NCI-H345 (cell line): ENCODE measurements around the gene DLG2.

Source experiments
- DNase-seq: peaks from one replicate; lab custom pipeline; 2025; lab: John Stamatoyannopoulos, UW

The DLG2 gene

DNA sequence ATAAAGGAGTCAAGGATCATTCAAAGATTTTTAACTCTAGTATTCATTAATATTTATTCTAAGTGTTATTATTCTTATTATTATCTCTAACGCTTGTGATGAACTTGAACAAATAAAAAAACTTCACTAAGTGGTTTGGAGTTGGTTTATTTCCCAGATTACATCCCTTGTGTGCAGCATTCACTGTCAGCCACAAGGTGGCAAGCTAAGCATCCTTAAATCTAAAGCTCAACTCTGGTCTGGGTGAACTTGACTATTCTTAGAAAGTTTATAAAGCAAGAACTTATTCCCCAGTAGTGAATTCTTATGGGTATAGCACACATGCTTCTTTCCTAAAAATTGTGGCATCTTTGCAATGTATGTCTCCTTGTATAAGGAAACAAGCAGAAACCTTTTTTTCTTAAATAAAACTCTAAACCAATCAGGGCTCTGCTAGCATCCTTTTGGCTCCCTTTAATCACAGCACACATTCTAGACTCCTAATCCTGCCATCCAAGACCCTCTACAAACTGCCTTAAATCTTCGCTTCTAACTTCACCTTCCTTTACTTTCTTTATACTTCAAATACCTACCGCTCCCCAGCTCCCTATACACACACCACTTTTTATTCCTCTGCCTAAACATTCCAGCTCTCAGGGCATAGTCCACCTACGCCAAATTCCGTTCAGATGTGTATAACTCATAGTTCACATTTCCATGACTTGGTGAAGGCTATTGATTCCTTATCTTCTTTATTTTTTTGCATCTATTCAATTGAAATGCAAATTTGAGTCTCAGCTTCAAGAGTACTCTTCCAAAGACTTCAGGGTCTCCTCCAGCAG, 1068.8 kb downstream of the DLG2 start:
- peak; percentile 62 for DNase-seq

GRCh38 chr11:84552791-84553190, 1074.4 kb downstream of the DLG2 start:
- no peak for DNase-seq

DNA sequence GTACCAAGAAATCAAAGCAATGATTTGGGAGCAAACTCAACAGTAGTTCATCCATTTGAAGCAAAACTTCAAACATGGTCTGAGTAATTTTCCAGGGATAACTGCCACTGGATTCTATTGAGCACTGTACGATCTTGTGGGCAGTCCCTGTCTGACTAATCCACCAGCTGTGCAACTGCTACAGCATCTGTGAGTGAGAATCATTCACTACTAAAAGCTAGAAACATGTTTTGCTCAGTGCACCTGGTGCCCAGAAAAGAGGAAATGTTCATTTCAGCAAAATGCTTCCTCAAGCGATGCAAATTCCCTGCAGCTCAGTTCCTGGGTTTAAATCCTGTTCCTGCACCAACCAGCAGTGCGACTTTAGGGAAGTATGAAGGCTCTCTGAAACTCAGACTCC, 1077.9 kb downstream of the DLG2 start:
- DNase-seq = no peak

GRCh38 chr11:84544566-84544965, 1082.6 kb downstream of the DLG2 start:
- DNase-seq = no peak

GRCh38 chr11:84543367-84544159, 1083.6 kb downstream of the DLG2 start:
- peak; percentile 62 for DNase-seq

DNA sequence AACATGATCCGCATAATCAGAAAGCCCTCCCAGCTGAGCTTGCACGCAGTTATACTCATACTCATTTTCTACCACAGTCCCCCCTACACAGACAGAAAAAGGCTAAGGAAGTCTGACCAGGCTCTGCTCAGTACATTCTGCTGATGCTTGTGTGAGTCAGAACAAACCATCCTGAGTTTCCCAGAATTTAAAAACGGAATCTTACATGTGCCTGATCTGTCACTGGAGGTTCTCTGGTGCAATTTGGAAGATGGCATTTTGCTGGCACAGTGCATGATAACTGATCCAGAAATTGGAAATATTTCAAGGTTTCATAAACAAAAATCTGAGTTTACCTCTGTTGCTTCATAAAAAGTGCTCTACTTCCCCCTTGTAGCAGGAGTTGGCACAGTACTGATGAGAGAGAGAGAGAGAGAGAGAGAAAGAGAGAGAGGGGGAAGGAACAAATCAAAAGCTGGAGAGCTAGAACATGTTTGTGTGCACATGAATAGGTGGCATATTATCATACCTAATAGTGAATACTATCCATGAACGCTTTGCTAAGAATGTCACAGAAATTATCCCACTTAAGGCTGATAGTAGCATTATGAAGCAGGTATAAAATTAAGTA, 1085.3 kb downstream of the DLG2 start:
- DNase-seq = no peak

- DNase-seq = no peak
These were observed 1090.7 kb downstream of the DLG2 start for GRCh38 chr11:84536456-84536855.

GRCh38 chr11:84532364-84532763, 1094.8 kb downstream of the DLG2 start:
- no peak for DNase-seq

- no peak for DNase-seq
These were observed 1100.9 kb downstream of the DLG2 start for GRCh38 chr11:84526250-84526649.

GRCh38 chr11:84524422-84525051, 1102.6 kb downstream of the DLG2 start:
- peak; percentile 2 for DNase-seq

DNA sequence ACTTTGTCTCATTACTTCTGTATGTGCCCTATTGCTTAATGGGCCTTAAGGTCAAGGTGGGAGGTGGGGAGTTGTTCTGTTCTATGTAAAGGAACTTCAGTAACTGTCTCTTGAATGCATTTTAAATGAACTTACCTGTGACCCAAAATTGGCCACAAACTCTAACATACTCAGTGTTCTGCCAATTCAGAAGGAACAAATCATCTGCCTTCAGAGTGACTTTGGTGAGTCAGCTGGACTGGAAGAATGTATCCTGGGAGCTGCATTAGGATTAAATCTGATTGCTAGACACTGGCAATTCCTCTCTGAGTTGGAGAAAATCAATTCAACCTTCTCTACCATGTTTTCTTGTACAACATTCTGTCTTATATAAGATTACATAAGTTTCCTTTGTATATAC, 1104.8 kb downstream of the DLG2 start:
- DNase-seq = no peak

- DNase-seq = no peak
These were observed 1108.4 kb downstream of the DLG2 start for GRCh38 chr11:84518631-84519183.

DNA sequence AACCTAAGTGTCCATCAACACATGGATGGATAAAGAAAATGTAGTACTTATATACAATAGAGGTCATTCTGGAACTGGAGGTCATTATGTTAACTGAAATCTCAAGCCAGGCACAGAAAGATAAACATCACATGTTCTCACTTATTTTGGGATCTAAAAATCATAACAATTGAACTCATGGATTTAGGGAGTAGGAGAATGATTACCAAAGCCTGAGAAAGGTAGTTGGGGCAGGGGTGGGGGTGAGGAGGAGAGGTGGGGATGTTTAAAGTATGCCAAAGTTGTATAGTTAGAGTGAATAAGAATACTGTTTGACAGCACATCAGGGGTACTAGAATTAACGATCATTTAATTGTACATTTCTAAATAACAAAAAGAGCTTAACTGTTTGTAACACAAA, 1112.7 kb downstream of the DLG2 start:
- DNase-seq = no peak

DNA sequence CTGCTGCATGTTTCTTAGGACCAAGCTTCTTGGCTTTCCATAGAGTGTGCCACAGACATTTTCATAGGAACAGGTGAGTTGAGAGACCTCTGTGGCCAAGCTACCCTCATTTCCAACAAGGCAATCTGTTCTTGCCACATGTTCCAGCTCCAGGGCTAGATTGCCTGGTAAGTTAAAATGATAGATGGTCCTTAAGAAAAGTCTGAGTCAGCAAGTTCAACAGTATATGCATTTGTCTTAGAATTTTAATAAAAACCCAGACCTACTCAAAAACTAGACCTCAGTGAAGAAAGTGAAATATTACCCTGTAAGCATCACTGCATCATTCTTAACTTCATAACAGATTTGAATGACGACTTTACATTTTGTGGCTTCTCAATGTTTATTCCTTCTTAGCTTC, 1123.6 kb downstream of the DLG2 start:
- DNase-seq = no peak

DNA sequence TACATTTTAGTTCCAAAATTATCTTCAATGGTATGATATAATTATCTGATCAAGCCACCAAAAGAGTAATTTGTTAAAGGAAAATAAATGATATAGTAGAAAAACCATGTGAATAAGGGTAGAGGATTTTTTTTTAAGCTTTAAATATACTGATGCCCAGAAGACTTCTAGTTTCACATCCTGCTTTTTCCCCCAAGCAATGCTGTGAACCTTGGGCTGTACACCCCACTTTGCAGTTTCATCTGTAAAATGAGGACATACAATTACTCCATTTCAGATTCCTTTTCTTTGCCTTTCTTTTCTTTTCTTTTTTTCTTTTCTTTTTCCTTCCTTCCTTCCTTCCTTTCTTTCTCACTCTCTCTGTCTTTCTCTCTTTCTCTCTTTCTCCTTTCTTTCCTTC, 1125.4 kb downstream of the DLG2 start:
- DNase-seq = no peak

GRCh38 chr11:84497981-84498411, 1129.1 kb downstream of the DLG2 start:
- DNase-seq = no peak

DNA sequence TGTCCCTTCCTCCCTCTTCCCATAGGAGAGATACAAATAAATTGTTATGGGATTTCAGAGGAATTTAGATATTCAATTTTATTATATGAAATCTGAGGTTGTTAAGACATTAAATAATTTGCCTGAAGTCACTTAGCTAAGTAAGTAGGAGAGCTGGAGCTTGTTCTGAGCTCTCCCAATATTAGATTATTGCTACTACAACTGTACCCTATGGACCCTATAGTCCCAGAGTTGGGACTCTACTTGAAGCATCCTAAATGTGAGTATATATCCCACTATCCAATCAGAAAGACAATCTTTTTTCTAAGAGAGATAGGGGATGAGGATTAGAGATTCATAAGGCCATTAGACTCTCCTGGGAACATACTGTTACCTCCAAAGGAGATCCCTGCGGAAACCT, 1130.0 kb downstream of the DLG2 start:
- DNase-seq = no peak

DNA sequence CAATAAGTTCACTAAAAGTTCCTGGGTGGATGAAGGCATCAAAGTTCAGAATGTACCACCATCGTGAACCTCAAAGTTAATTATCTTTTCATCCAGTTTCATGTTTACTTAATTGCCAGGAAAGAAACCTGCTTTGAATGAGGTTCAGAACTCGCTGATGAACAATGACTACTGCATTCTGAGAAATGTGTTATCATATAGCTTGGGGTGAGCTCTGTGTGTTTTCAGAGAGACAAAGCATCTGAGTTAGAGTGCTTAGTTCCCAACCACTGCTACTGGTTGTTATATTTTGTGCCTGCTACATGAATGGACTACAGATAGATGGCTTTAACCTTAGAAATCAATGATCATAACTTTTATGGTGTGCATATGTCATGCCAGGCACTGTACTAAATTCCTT, 1131.0 kb downstream of the DLG2 start:
- no peak for DNase-seq

DNA sequence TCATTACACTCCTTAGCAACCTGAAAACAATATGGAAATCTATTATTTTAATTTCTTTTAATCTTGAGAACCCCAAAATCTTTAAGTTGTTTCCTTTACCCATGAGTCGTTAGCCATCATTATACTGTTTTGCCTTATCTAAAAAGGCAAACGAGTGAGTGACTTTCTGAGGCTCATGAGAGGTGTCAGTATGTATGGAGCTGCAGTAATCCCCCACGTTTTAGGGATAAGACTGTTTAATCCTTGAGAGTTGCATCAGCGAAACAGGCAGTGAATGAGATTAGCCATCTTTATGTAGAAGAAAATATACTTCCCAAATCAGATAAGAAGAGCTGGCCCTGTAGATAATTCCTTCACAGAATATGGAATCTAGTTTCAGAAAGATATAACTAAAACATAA, 1147.0 kb downstream of the DLG2 start:
- no peak for DNase-seq

DNA sequence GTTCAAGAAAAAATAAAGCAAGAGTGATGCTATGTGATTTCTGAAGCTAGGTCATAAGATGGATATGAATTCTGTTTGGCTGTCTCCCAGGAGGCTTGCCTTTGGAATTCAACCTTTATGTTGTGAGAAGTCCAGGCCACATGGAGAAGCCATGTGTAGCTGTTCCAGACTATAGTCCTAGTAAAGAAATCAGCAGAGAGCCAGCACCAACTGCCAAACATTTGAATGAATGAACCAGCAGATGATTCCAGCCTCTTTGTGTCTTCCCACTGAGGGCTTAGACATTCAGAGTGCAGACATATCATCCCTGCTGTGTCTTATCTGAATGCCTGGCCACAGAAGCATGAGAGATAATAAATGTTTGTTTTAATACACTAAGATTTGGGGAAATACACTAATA, 1150.6 kb downstream of the DLG2 start:
- no peak for DNase-seq

GRCh38 chr11:84471501-84471900, 1155.6 kb downstream of the DLG2 start:
- no peak for DNase-seq

GRCh38 chr11:84468235-84468634, 1158.9 kb downstream of the DLG2 start:
- no peak for DNase-seq
